Activated CD4-positive, alpha-beta T cell treated with anti-CD3 and anti-CD28 coated beads for 36 hours (primary cell): ENCODE data around the gene IRX4. TPM values are rescaled to one million over a fixed set of nuclear protein-coding genes. Genes with fewer than 3 reads are reported as not detected.

Experiments
- ATAC-seq: fragments of 200-7000 bp; cut with Tn5 transposase; one replicate; pipeline ENCODE4 v1.10.0; 2021; ENCODE audit warnings: mild to moderate bottlenecking, moderate library complexity
- CTCF ChIA-PET: fragments of 350-600 bp; sonication (Branson Sonifier 250); formaldehyde crosslinking; loops from one replicate; lab custom pipeline; 2021; ENCODE audit warnings: antibody characterized with exemption; lab: Charles Lee
- POLR2A ChIA-PET: fragments of 350-600 bp; sonication (Branson Sonifier 250); formaldehyde crosslinking; loops from one replicate; lab custom pipeline; 2021; ENCODE audit warnings: antibody characterized with exemption, inconsistent platforms; lab: Charles Lee
- DNase-seq: peaks from one replicate; pipeline ENCODE4 v3.0.0-alpha.2; 2020
- H3K27ac Mint-ChIP-seq: one replicate; pipeline ENCODE4 v1.8.0; 2021; ENCODE audit warnings: mixed read lengths
- H3K27me3 Mint-ChIP-seq: one replicate; pipeline ENCODE4 v1.8.0; 2021; ENCODE audit warnings: mixed read lengths
- H3K36me3 Mint-ChIP-seq: one replicate; pipeline ENCODE4 v1.8.0; 2021; ENCODE audit warnings: low read depth, mixed read lengths
- H3K4me1 Mint-ChIP-seq: one replicate; pipeline ENCODE4 v1.8.0; 2021; ENCODE audit warnings: mixed read lengths
- H3K4me3 Mint-ChIP-seq: one replicate; pipeline ENCODE4 v1.8.0; 2021; ENCODE audit warnings: mild to moderate bottlenecking, moderate library complexity, mixed read lengths
- H3K9me3 Mint-ChIP-seq: one replicate; pipeline ENCODE4 v1.8.0; 2021; ENCODE audit warnings: low read depth, mixed read lengths
- intact Hi-C, 2 experiments: fragments of 100-400 bp; cut with DNase I in 1 of 2; cut with micrococcal nuclease in 1 of 2; formaldehyde crosslinking; loops; one replicate each; pipeline versions ENCODE4 v1.14.2 to v1.15.1; 2022 to 2024; cut with DNase I, micrococcal nuclease
- total RNA-seq, 2 experiments: library from RNA; stranded (reverse); gene quantifications; one replicate each; pipeline ENCODE4 v1.2.3, GENCODE V29; 2021

The IRX4 gene
- total RNA-seq = not detected

DNA sequence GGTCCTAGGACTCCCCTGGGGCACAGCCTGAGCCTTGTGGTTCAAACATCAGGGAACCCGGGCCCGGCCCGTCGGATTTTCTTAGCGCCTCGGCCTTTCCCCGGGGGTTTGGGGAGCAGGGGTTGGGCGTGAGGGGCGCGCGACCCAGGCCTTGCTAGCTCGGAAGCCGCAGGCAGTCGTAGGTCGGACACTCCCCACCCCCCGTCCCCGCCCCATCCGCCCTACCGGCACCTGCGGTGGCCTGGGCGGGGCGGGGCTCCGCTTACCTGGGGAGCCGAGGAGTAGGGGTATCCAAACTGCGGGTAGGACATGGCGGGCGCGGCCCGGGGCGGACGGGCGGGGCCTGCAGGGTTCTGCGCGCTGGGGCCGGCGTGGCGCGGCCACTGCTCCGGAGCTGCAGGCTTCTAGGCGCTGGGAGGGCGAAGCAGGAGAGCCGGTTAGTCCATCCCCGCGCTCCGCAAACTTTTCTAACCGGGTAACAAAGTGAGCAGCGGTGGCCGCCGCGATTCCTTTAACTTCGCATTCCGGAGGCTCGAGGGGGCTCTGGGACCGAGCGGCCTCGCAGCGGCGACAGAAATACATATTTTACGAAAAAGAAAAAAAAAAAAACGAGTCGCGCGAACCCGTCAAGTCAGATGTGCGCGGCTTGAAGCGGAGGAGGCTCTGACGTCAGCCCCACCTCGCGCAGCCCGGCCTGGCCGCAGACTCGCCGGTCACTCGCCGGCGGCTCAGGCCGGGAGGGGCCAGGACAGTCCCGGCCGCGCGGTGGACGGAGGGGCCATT lies at the start of gene IRX4:
TSS of gene IRX4 (minus strand) at position 589 of the 783 bp plus-strand sequence. CDS start at position 311, 278 bp downstream.
- Mint-ChIP-seq H3K4me3 (no peak within 1 kb of the TSS), H3K27me3 (peaks cover 37% of the 10 kb centered on the region), H3K9me3 (no peaks in the 10 kb centered on the region), H3K27ac (no peak within 1 kb of the TSS), H3K36me3 (no peaks in the 10 kb centered on the region), H3K4me1 (peaks cover 5% of the 10 kb centered on the region)
- intact Hi-C loops = loop anchor here in 1 of 2 experiments (5.0 kb wide), 1 partner anchor 1715 kb away; the partner anchor contains the start of gene IRX1
- ChIA-PET POLR2A (interaction anchor here (0.7 kb wide), 1 partner anchor 379 kb away, joined by 3 read pairs; no protein-coding TSS in a partner anchor), CTCF (interaction anchor here (0.6 kb wide), 1 partner anchor 180 kb away, joined by 4 read pairs; no protein-coding TSS in a partner anchor)
- no peak for ATAC-seq
- DNase-seq = no peak

GRCh38 chr5:1931604-1932231 lies 49.0 kb upstream of the IRX4 start:
- no peak for ATAC-seq
- CTCF ChIA-PET = interaction anchor here (0.7 kb wide), 1 partner anchor 19 kb away, joined by 4 read pairs; no protein-coding TSS in a partner anchor
- intact Hi-C loops = no loop called here
- H3K4me3 Mint-ChIP-seq = no peak overlapping the region
- no peaks in the 10 kb centered on the region for H3K36me3 Mint-ChIP-seq
- POLR2A ChIA-PET = no interaction called here
- no peaks in the 10 kb centered on the region for H3K4me1 Mint-ChIP-seq
- H3K9me3 Mint-ChIP-seq = no peaks in the 10 kb centered on the region
- H3K27ac Mint-ChIP-seq = no peak overlapping the region
- no peak for DNase-seq
- peaks cover 26% of the 10 kb centered on the region for H3K27me3 Mint-ChIP-seq

DNA sequence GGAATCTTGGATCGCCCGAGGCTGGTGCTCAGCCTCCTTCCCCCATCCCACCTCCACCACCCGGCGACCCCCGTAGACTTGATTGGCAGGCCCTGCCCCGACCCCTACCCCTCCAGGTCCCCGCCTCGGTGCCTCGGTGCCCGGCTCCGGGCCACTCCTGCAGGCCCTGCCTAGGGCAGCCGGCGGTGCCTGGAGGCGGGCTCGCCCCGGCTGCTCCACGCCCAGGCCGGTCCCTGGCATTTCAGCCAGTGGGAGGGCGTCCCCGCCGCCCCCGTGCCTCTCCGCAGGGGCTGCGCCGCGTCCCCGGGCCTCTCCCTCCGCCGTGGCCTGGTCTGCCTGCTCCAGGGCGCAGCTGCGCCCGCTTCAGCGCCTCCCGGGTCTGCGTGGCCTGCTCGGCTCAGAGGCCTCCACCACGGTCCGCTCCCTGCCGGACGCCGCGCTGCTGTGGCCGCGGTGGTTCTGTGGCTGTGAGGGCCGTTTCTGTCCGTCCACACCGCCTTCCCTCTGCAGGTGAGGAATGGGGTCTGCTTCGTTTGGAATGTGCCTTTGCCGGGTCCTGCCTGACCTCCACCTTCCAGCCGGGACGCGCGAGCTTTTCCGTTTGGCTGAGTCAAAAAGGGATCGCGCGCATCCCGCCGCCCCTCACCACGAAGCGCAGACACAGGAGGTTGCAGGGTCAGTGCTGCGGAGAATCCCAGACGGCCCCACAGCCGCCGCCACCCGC lies 48.3 kb upstream of the IRX4 start:
- H3K27me3 Mint-ChIP-seq = peaks cover 24% of the 10 kb centered on the region
- no peaks in the 10 kb centered on the region for H3K36me3 Mint-ChIP-seq
- ATAC-seq (no peak), DNase-seq (no peak)
- ChIA-PET CTCF (interaction anchor here (0.7 kb wide), 1 partner anchor 20 kb away, joined by 4 read pairs; no protein-coding TSS in a partner anchor), POLR2A (no interaction called here)
- H3K4me3 Mint-ChIP-seq = no peak overlapping the region
- H3K4me1 Mint-ChIP-seq = no peaks in the 10 kb centered on the region
- intact Hi-C loops = no loop called here
- no peak overlapping the region for H3K27ac Mint-ChIP-seq
- H3K9me3 Mint-ChIP-seq = no peaks in the 10 kb centered on the region

DNA sequence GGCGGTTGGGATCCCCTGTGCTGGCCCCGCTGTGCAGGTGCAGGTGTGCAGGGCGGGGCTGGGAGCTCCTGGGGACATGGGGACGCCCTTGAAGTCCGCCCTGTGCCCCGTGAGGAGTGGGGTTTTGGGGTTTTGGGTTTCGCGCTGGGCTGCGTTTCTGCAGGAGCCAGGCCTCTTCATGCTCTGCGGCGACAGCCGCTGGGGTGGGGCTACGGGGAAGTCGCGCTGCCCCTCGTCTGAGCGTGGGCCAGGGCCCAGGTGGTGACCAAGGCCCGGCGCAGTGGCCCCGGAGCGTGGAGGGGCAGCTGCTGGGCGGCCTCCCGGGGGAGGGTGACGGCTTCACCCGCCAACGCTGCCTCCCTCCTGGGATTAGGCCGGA lies 47.8 kb upstream of the IRX4 start:
- CTCF ChIA-PET = no interaction called here
- Mint-ChIP-seq H3K27me3 (peaks cover 24% of the 10 kb centered on the region), H3K4me3 (no peak overlapping the region), H3K4me1 (no peaks in the 10 kb centered on the region), H3K27ac (no peak overlapping the region), H3K36me3 (no peaks in the 10 kb centered on the region), H3K9me3 (no peaks in the 10 kb centered on the region)
- POLR2A ChIA-PET = no interaction called here
- intact Hi-C loops = no loop called here
- DNase-seq (no peak), ATAC-seq (no peak)

- no peak overlapping the region for H3K27ac Mint-ChIP-seq
- DNase-seq = no peak
- peaks cover 22% of the 10 kb centered on the region for H3K27me3 Mint-ChIP-seq
- ATAC-seq = no peak
- no peaks in the 10 kb centered on the region for H3K9me3 Mint-ChIP-seq
- no peaks in the 10 kb centered on the region for H3K4me1 Mint-ChIP-seq
- intact Hi-C loops = no loop called here
- H3K4me3 Mint-ChIP-seq = no peak overlapping the region
- no peaks in the 10 kb centered on the region for H3K36me3 Mint-ChIP-seq
- POLR2A ChIA-PET = no interaction called here
- CTCF ChIA-PET = no interaction called here
Measured at GRCh38 chr5:1929108-1929991, 46.6 kb upstream of the IRX4 start.

GRCh38 chr5:1926471-1927341 lies 44.0 kb upstream of the IRX4 start:
- no peak overlapping the region for H3K27ac Mint-ChIP-seq
- ChIA-PET POLR2A (no interaction called here), CTCF (interaction anchor here (0.7 kb wide), 1 partner anchor 633 kb away, joined by 3 read pairs; no protein-coding TSS in a partner anchor)
- H3K36me3 Mint-ChIP-seq = no peaks in the 10 kb centered on the region
- H3K4me3 Mint-ChIP-seq = no peak overlapping the region
- H3K4me1 Mint-ChIP-seq = no peaks in the 10 kb centered on the region
- ATAC-seq (no peak), DNase-seq (no peak)
- peaks cover 7% of the 10 kb centered on the region for H3K27me3 Mint-ChIP-seq
- H3K9me3 Mint-ChIP-seq = no peaks in the 10 kb centered on the region
- intact Hi-C loops = no loop called here

- ChIA-PET POLR2A (no interaction called here), CTCF (interaction anchor here (0.6 kb wide), 1 partner anchor 45 kb away, joined by 3 read pairs; no protein-coding TSS in a partner anchor)
- H3K27ac Mint-ChIP-seq = no peak overlapping the region
- H3K36me3 Mint-ChIP-seq = no peaks in the 10 kb centered on the region
- no peaks in the 10 kb centered on the region for H3K9me3 Mint-ChIP-seq
- no peaks in the 10 kb centered on the region for H3K4me1 Mint-ChIP-seq
- intact Hi-C loops = no loop called here
- no peak for ATAC-seq
- H3K27me3 Mint-ChIP-seq = peaks cover 7% of the 10 kb centered on the region
- H3K4me3 Mint-ChIP-seq = no peak overlapping the region
- no peak for DNase-seq
Measured at GRCh38 chr5:1926071-1926440, 43.3 kb upstream of the IRX4 start.

DNA sequence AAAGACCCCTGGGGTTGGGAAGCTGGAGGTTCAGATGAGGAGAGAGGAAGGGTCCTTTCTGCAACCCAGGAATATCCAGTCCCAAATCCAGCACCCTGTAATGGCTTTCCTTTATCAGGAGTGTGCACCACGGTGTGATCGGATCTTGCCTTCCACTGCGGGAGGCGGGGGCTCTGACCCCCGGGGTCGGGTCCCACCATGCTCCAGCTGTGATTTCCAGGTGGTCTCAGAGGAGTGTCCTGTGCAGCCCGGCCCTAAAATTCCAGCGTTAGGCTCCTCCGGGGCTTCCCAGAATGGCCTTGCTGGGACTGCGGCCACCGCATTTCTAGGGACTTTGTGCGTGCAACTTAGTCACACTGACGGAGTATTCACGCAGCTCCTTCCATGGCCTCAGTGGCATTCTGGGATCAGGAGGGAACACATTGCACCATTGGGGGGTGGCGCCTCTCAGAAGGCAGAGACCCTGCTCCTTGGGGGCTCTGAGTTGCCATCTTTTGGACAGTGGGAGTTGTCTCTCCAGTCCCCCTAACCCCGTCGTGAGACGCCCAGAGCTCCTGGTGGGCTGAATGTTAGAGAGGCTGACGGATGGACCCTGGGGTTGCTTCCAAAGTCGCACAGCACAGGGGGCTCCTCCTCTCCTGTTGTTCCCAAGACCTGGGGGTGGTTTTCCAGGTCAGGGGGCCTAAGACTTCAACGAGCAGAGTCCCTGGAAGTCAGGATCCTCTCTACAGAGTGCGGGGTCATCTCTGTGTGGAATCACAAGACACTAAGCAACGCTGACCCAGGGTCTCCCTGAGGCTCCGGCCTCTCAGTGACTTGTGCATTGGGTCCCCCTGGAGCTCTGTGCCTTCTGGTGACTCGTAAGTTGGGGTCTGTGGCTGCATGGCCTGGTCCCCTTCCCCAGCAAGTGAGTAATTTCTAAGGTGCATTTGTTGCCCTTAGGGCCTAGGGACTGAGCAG lies 42.7 kb upstream of the IRX4 start:
- POLR2A ChIA-PET = no interaction called here
- H3K27ac Mint-ChIP-seq = no peak overlapping the region
- H3K4me1 Mint-ChIP-seq = no peaks in the 10 kb centered on the region
- H3K4me3 Mint-ChIP-seq = no peak overlapping the region
- ATAC-seq (no peak), DNase-seq (no peak)
- H3K9me3 Mint-ChIP-seq = no peaks in the 10 kb centered on the region
- H3K27me3 Mint-ChIP-seq = peaks cover 7% of the 10 kb centered on the region
- intact Hi-C loops = no loop called here
- CTCF ChIA-PET = interaction anchor here (0.6 kb wide), 1 partner anchor 44 kb away, joined by 3 read pairs; no protein-coding TSS in a partner anchor
- no peaks in the 10 kb centered on the region for H3K36me3 Mint-ChIP-seq

DNA sequence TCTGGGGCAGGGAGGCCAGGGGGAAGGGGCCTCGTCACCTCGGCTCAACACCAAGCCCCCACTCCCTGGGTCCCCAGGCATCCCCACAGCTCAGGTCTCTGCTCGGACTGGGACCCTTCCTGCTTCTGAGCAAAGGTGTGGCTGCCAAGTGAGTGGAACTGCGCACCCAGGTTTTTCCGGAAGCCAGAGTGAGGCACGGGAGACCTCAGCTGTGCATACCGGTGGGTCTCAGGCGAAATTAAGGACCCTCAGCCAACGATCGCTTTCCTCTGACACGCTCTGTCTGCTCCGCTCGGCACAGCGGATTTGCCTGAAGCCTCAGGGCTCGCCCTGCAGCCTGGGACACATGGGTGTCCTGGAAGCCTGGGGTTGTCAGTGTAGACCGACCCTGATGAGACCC lies 41.0 kb upstream of the IRX4 start:
- H3K27ac Mint-ChIP-seq = no peak overlapping the region
- POLR2A ChIA-PET = no interaction called here
- CTCF ChIA-PET = no interaction called here
- no peaks in the 10 kb centered on the region for H3K4me1 Mint-ChIP-seq
- no peaks in the 10 kb centered on the region for H3K36me3 Mint-ChIP-seq
- H3K27me3 Mint-ChIP-seq = peaks cover 7% of the 10 kb centered on the region
- no peaks in the 10 kb centered on the region for H3K9me3 Mint-ChIP-seq
- no peak for DNase-seq
- ATAC-seq = no peak
- H3K4me3 Mint-ChIP-seq = no peak overlapping the region
- intact Hi-C loops = no loop called here
